DOHH2 (cell line): ENCODE measurements around the gene ADCY1.

ENCODE experiments used
- EZH2phosphoT487 ChIP-seq: fragments of 200-600 bp; sonication (generic); IDR thresholded peaks from 2 replicates; pipeline ENCODE4 v1.6.1; 2017; ENCODE audit warnings: borderline replicate concordance, mild to moderate bottlenecking, antibody characterized with exemption, low read length, moderate library complexity, mixed read lengths
- TF ChIP-seq, protein P1 (sequence below): fragments of 200-600 bp; sonication (generic); IDR thresholded peaks from one replicate; pipeline ENCODE4 v1.5.1; 2014; ENCODE audit warnings: antibody characterized with exemption, mild to moderate bottlenecking, low read depth, low read length; ENCODE audit not compliant: poor library complexity, severe bottlenecking

DNA sequence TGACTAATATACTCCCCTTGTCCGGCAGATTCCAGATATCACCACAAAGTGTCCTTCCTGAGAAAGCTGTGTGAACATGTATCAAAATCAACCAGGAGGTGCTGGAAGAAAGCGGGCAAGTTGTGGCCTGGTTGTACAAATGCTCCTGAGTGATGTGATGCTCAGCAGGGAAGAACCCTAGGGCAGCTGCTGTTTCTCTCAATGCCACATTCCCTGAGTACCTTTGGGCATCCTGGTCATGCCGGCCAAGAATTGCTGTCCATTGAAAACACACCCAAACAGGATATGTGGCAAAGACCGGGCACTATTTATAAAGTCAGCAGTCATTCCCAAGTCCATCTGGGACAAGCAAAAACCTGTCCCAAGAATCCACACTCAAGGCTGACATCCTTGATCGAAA lies 7.8 kb upstream of the ADCY1 start:
- TF ChIP-seq, protein P1, sequence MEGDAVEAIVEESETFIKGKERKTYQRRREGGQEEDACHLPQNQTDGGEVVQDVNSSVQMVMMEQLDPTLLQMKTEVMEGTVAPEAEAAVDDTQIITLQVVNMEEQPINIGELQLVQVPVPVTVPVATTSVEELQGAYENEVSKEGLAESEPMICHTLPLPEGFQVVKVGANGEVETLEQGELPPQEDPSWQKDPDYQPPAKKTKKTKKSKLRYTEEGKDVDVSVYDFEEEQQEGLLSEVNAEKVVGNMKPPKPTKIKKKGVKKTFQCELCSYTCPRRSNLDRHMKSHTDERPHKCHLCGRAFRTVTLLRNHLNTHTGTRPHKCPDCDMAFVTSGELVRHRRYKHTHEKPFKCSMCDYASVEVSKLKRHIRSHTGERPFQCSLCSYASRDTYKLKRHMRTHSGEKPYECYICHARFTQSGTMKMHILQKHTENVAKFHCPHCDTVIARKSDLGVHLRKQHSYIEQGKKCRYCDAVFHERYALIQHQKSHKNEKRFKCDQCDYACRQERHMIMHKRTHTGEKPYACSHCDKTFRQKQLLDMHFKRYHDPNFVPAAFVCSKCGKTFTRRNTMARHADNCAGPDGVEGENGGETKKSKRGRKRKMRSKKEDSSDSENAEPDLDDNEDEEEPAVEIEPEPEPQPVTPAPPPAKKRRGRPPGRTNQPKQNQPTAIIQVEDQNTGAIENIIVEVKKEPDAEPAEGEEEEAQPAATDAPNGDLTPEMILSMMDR, result no peak
- TF ChIP-seq EZH2phosphoT487, result no peak
